Measurements from ENCODE around the gene SLC13A2. TPM values are rescaled to one million over a fixed set of nuclear protein-coding genes. Genes with fewer than 3 reads are reported as not detected.
A peak's percentile ranks its signal among the peaks of the same experiment; 100 is the strongest.

The SLC13A2 gene
- total RNA-seq, 1 donor from 2014 or later, result not detected

- FAIRE-seq, result no peak
Observed at GRCh38 chr17:28478712-28479615, 5.5 kb downstream of the SLC13A2 start.

GRCh38 chr17:28480278-28480677 lies 6.8 kb downstream of the SLC13A2 start:
- FAIRE-seq (no peak), DNase-seq (ENCODE audit: low read depth) (no peak)
- TF ChIP-seq CTCF (IDR thresholded peaks at IDR 0.05; ENCODE audit: insufficient read depth, low read length, severe bottlenecking), result no peak
- no peak overlapping the region for H3K4me3 ChIP-seq (ENCODE audit: low read depth, low read length)
- H3K27me3 ChIP-seq (ENCODE audit: control insufficient read depth, insufficient read depth, low read length), result peaks cover 3% of the 10 kb centered on the region
- no peaks in the 10 kb centered on the region for H3K36me3 ChIP-seq (ENCODE audit: control insufficient read depth, insufficient read depth, low read length)

More at GRCh38 chr17:28478712-28479615, 5.5 kb downstream of the SLC13A2 start:
- Histone ChIP-seq H3K27me3 (ENCODE audit: control insufficient read depth, insufficient read depth, low read length) (peaks cover under 1% of the 10 kb centered on the region), H3K4me3 (ENCODE audit: low read depth, low read length) (no peak overlapping the region), H3K36me3 (ENCODE audit: control insufficient read depth, insufficient read depth, low read length) (no peaks in the 10 kb centered on the region)
- peak; percentile 43 for DNase-seq (ENCODE audit: low read depth)
- no peak for TF ChIP-seq CTCF (IDR thresholded peaks at IDR 0.05; ENCODE audit: insufficient read depth, low read length, severe bottlenecking)

GRCh38 chr17:28480799-28481571 lies 7.5 kb downstream of the SLC13A2 start:
- FAIRE-seq, result peak; percentile 43
- Histone ChIP-seq H3K27me3 (ENCODE audit: control insufficient read depth, insufficient read depth, low read length) (peaks cover 3% of the 10 kb centered on the region), H3K4me3 (ENCODE audit: low read depth, low read length) (no peak overlapping the region), H3K36me3 (ENCODE audit: control insufficient read depth, insufficient read depth, low read length) (no peaks in the 10 kb centered on the region)
- DNase-seq (ENCODE audit: low read depth), result no peak
- no peak for TF ChIP-seq CTCF (IDR thresholded peaks at IDR 0.05; ENCODE audit: insufficient read depth, low read length, severe bottlenecking)

GRCh38 chr17:28482551-28483199 lies 9.2 kb downstream of the SLC13A2 start:
- H3K27me3 ChIP-seq (ENCODE audit: control insufficient read depth, insufficient read depth, low read length), result peaks cover 3% of the 10 kb centered on the region

GRCh38 chr17:28484296-28484695 lies 10.9 kb downstream of the SLC13A2 start:
- Histone ChIP-seq H3K36me3 (ENCODE audit: control insufficient read depth, insufficient read depth, low read length) (no peaks in the 10 kb centered on the region), H3K27me3 (ENCODE audit: control insufficient read depth, insufficient read depth, low read length) (peaks cover 3% of the 10 kb centered on the region), H3K4me3 (ENCODE audit: low read depth, low read length) (no peak overlapping the region)
- DNase-seq (ENCODE audit: low read depth) (no peak), FAIRE-seq (peak; percentile 36)
- TF ChIP-seq CTCF (IDR thresholded peaks at IDR 0.05; ENCODE audit: insufficient read depth, low read length, severe bottlenecking), result no peak

More at GRCh38 chr17:28482551-28483199, 9.2 kb downstream of the SLC13A2 start:
- no peak for DNase-seq (ENCODE audit: low read depth)
- TF ChIP-seq CTCF (IDR thresholded peaks at IDR 0.05; ENCODE audit: insufficient read depth, low read length, severe bottlenecking), result no peak
- FAIRE-seq, result no peak
- Histone ChIP-seq H3K36me3 (ENCODE audit: control insufficient read depth, insufficient read depth, low read length) (no peaks in the 10 kb centered on the region), H3K4me3 (ENCODE audit: low read depth, low read length) (no peak overlapping the region)
